DMS153 treated with DMSO at 0.1 percent for 48 hours (cell line): Measurements from ENCODE around the gene B4GALT5.
"Not testable (repeated sequence)": the region's sequence is repeated elsewhere in the genome, so short reads cannot be mapped to it uniquely, and the experiment has no call there.

ENCODE experiments used
- DNase-seq: peaks from one replicate; lab custom pipeline; 2025; ENCODE audit not compliant: unreplicated experiment; lab: John Stamatoyannopoulos, UW

Gene B4GALT5, protein sequence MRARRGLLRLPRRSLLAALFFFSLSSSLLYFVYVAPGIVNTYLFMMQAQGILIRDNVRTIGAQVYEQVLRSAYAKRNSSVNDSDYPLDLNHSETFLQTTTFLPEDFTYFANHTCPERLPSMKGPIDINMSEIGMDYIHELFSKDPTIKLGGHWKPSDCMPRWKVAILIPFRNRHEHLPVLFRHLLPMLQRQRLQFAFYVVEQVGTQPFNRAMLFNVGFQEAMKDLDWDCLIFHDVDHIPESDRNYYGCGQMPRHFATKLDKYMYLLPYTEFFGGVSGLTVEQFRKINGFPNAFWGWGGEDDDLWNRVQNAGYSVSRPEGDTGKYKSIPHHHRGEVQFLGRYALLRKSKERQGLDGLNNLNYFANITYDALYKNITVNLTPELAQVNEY

DNA sequence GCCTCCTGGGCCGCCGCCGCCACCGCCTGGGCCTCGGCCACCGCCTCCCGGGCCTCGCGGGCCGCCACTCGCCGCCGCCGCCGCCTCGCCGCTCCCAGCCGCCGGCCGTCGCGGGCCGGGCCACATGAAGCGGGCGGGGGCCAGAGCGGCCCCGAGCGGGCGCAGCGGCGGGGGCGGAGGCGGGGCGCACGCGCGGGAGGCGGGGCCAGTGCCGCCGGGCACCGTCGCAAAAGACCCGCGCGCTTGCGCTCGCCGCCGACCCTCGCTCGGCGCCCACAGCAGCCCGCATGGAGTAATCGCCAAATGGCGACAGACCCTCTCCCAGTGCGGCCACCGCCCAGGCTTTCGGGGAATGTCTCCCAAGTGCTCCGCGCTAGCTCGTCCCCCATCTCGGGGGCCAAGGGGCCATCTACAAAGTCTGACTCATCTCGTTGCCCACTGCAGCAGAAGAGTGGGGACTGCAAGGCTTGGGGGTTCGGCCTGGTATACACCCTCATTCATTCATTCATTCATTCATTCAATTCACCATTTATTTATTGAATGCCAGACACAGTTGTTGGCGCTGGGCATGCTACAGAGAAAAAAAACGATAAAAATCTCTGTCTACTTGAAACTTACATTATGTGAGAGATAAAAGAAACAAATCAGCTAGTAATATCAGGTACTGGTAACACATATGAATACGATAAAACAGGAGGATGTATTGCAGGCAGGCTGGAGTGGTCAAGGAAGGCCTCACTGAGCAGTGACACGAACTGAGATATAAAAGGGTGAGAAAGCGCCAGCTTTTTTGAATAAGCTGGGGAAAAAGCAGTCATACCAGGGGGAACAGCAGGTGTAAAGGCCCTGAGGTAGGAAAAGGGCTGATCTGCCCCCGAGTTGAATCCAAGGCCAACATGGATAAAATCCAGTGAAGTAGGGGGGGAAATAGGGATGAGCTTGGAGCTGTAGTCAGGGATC lies at the start of gene B4GALT5:
Gene B4GALT5, minus strand, starts transcription at position 126 of the 960 bp plus-strand sequence. CDS start 188 bp downstream, outside the sequence.
- no peak for DNase-seq

DNA sequence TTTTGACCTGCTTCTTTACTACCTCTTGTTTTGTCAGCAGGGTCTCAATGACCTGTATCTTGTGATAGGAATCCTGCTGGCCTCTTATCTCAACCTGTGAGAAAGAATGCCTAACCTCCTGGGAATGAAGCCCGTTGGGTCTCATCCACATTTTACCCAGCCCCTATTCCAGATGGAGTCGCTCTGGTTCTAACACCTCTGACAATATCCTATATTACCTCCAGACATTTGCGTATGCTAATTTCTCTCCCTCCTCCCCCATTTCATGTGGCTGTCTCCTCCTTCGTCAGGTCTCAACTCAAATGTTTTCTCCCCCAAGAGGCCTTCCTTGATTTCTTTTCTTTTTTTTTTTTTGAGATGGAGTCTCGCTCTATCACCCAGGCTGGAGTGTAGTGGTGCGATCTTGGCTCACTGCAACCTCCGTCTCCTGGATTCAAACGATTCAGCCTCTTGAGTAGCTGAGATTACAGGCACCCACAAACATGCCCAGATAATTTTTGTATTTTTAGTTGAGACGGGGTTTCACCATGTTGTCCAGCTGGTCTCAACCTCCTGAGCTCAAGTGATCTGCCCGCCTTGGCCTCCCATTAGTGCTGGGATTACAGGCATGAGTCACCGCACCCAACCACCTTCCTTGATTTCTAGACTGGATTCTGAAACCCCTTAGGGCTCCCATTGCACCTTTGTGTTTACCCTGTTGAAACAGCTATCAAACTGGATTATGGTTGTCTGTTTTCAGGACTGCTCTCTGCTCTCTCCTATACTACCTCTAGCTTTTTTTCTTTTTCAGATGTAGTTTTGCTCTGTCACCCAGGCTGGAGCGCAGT lies 49.5 kb upstream of the B4GALT5 start:
- no peak for DNase-seq

DNA sequence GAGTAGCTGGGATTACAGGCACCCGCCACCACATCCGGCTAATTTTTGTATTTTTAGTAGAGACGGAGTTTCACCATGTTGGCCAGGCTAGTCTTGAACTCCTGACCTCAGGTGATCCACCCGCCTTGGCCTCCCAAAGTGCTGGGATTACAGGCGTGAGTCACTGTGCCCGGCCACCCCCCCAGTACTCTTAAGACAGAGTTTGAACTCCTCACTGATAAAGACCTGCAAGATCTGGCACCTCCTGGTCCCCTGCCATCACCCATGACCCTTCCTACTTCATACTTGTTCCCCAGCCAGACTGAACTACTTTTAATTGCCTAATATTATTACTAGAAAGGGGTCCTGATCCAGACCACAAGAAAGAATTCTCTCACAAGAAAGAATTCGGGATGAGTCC lies 48.2 kb upstream of the B4GALT5 start:
- DNase-seq: not testable (repeated sequence)

DNA sequence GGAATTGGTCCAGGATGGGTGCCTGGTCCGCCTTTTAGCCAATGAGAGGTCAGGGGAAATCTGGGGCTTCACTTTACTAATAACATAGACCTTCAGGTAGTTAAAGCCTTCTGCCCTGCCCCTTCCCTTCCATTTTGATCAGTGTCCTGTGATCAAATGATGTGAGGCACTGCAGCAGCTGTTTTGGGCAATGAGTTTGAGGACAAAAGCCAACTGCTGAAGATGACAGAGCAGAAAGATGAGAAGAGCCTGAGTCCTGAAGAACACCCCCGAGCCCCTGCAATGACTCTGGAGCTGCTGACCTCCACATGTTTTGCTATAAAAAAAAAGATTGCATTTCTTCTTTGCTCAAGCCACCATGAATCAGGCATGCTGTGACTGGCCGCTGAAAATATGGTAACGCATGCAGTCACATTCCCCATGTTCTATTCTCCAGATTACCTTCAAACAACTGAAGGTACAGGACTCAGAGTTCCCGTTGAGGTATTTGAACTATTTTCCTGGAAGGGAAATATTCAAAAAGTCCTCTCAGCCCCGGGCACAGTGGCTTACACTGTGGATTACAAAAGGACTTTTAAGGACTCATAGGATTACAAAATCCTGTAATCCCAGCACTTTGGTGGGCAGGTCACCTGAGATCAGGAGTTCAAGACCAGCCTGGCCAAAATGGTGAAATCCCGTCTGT lies 45.7 kb upstream of the B4GALT5 start:
- no peak for DNase-seq

DNA sequence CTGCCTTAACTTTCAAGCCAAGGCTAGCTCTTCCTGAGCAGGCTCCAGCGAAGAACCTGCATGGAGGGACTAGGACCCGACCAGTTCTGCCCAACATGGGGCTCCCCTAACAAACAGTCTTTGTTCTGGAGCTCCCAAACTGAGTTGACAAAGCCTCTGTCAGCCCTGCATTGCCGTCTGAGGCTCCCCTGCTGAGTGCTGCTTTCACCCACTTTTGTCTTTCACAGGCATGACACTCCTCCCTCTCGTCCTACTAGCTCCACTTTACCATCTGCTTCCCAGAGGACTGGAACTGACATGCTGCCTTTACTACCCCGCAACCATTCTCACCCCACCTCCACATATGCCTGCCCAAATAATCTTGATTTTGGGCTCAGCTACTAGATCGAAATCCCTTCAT lies 45.1 kb upstream of the B4GALT5 start:
- no peak for DNase-seq

DNA sequence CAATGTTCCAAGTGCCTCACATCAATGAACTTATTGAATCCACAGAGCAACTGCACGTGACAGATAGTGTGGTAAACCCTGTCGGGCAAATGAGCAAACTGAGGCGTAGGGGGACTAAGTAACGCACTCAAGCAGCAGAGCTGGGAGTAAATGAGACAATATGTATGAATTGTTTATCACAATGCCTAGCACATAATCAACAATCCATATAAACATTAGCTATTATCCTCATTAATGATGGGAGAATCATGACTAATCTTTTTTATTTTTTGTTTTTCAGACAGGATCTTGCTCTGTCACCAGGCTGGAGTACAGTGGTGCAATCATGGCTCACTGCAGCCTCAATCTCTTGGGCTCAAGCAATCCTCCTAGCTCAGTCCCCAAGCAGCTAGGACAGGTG lies 43.9 kb upstream of the B4GALT5 start:
- DNase-seq: no peak

DNA sequence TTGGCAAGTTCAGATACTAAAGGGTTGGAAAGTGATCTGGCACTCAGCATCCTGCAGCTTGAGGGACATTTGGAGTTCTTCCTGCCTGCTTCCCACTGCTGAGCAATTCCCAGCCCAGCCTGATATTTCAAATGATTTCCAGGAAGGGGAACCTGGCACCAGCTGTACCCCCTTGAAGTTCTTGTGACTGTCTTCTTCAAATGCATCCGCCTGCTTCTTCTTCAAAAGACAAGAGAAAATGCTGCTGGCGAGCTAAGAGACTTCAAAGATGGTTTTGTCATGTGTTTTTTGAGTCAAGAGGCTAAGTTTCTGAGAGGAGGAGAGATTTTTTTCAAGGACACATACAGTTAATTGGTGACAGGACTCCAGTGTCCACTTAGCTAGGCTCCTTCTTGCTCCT lies 42.6 kb upstream of the B4GALT5 start:
- DNase-seq: no peak

DNA sequence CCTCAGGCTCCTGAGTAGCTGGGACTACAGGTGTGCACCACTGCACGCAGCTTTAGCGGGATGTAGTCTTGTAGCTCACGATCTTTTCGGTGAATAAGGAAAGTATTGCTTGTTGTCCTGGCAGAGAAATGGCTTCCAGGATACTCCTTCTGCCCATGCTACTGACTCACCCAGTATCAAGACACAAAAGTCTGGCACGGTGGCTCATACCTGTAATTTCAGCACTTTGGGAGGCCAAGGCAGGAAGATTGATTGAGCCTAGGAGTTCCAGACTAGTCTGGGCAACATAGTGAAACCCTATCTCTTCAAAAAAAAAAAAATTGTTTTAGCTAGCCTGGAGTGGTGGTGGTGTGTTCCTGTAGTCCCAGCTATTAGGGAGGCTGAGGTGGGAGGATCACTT lies 40.9 kb upstream of the B4GALT5 start:
- no peak for DNase-seq

DNA sequence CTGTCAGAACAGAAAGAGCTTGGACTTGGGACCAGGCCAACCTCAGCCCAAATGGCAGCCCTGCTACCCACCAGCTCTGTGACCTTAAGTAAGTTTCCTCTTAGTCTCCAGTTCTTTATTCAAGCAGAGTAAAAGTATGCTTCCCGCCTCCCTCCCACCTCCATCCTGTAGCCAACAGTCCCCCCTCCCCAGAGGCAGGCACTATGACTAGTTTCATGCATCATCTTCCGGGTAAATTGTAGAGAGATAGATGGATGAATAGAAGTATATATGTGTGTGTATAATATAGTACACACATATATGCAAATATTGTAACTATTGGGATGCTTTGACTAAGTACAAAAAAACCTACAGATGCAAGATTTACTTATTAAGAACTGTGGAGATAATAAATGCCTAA lies 39.5 kb upstream of the B4GALT5 start:
- no peak for DNase-seq

DNA sequence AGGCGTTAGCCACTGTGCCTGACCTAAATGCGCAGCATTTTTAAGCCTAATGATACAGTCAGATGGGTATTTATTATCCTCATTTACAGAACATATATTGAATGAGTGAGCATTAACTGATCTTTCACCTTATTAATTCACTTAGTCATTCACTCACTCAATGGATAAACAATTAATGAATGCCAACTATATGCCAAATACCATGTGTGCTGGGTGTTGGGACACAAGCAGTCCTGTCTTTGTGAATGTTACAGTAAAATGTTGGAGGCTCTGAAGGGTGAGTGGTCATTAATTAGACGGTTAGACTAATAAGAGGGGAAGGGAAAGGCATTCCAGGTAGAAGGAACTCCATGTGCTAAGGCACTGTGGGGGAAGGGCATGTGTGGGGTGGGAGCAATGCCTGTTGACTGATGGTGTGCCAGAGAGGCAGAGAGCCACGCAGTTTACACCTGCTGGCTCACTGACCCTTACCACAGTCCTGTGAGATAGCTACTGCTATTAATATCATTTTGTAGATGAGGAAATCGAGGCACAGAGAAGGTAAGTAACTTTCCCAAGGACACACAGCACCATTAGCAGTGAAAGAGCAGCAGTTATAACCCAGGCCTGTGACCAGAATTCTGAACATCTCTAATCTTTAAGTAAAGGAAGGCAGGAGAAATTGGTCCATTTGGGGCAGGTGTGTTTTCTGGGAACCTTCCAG lies 38.7 kb upstream of the B4GALT5 start:
- no peak for DNase-seq

DNA sequence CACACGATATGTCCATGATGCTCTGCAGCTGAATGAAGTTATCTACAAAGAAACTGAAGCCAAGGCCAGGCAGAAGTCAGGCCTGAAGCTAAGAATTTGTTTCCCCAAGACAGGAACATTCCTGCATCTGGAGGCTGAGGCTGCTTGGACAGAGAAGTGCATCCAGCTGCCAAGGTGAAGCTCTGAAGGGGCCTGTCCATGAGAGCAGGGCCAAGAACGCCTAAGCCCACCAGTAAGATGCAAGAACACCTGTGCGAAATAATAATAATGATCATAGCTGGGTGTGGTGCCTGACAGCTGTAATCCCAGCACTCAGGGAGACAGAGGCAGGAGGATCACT lies 37.7 kb upstream of the B4GALT5 start:
- DNase-seq: no peak

DNA sequence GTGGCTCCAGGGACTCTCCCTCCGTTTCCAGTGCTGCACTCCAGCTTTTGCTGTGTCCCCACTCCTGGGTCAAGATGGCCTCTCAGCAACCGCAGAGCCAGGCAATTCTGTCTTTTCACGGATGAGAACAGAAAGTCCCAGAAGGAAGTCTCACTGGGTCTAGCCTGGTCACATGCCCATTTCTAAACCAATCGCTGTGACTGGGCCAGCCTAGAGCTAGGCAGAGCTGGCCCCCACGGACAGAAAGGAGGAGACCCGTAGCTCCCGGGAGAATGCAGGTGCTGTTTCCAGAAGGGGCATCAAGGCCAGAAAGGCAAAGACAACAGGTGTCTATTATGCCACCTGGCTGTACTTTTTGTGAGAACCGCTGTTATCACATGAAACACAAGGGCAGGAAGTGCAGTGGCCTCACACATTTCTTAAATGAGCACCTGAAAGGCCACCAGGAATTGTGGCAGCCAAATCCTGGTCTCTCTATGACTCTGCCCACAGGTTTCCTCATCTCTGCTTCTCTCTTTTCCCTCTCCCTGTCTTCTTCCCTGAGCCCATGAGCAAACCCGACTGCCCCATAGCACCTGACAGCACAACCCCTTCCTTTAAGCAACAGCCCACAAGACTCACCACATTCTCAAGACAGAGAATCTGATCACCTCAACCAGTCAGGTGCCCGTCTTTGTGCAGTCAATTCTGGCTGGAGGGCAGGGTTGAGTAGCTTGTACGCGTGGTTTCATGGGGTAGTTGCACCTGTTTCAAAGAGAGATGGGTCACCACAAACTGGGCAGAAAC lies 37.1 kb upstream of the B4GALT5 start:
- DNase-seq: no peak

DNA sequence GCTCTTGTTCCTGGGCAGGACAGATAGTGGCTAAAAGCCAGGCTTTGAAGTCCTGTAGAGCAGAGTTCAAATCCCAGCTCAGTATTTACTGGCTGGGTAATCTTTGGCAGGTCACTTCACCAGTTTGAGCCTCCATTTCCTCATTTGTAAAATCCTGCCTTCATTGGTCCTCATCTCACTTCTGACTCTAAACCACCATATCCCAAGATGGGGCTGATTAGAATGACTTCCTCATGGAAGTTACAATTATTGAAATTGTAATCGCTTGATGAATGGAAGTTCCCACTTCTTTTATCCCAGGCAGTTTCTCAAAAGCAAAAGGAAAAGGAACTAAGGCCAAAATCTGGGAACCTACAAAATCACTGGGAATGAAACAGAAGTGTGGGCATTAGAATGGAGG lies 35.9 kb upstream of the B4GALT5 start:
- no peak for DNase-seq

DNA sequence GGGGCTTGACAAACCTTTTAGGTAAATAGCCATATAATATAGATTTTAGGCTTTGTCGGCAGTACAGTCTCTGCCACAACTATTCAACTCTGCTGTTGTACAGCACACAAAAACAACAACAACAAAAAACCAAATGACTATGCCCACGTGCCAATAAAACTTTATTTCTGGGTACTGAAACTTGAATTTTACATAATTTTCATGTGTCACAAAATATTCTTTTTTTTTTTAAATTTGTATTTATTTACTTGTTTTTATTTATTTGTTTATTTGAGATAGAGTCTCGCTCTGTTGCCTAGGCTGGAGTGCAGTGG lies 34.8 kb upstream of the B4GALT5 start:
- DNase-seq: no peak

DNA sequence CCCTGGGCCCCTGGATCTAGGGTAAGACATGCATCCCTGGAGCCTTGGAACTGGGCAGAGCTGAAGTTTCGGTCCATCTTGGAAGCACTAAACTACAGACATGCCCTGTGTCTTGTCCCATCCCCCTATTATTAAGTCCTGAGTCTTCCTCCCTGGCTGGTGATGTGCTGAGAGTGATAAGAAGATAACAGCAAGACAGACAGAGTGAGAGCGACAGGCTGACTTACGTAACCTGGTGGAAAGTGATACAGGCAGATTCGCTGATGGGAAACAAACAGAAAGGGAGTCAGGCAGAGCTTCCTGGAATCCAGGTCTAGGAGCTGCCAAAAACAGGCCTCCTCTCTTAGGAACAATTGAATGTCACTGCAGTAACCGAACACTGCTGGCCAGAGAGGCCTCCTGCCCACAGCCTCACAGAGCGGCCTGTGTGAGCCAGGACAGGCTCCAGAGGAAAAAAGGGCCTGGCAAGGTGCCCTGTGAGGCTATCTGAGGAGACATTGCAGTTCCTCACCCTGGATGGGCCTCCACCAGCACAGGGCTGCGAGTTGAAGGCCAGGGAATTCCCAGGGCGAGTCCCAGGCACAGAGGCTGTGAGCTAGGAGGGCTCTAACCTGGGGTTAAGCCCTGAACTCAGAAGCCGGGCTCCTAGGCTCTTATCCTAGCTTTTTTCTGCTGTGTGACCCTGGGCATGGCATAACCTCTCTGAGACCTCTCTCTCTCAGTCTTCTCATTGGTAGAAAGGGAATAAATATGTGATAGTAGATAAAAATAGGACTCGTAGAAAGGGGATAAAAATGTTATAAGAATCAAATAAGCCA lies 34.2 kb upstream of the B4GALT5 start:
- DNase-seq: no peak

DNA sequence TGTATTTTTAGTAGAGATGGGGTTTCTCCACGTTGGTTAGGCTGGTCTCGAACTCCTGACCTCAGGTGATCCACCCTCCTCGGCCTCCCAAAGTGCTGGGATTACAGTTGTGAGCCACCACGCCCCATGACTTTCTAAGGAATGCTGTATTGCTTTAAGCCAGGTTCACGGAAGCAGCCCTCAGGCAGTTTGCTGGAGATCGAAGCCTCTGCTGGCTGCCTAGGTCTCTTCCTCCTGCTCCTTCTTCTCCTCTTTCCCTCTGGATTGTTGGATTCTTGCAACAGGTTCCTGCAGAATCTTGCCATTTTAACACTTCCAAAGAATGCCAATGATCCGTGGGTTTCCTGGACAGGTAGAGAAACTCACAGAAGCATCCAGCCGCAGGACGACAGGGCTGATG lies 29.3 kb upstream of the B4GALT5 start:
- DNase-seq: no peak

DNA sequence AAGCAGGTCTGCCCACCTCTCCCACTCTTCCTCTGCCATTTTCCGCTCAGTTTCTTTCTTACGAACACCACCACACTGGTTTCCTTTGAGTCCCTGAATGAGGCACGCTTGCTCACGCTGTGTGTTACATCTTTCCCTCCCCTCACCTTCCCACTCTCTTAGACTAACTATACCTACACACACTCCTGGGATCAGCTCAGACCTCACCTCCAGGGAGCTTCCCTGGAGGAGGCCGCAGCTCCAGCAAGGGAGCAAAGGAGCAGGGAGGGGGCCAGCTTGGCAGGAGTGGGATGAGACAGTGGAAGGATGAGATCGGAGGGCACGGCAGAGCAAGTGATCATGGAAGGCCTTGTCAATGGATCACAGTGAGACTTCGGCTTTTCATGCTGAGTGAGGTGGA lies 28.3 kb upstream of the B4GALT5 start:
- DNase-seq: no peak

DNA sequence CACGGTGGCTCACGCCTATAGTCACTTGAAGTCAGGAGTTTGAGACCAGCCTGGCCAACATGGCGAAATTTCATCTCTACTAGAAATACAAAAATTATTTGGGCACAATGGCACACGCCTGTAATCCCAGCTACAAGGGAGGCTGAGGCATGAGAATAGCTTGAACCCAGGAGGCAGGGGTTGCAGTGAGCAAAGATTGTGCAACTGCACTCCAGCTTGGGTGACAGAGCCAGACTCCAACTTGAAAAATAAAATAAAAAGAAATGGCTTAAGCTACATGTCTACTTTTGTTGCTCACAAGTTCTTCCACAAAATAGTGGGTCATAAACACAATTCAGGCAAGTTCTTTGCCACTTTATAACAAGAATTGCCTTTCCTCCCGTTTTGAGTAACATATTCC lies 27.1 kb upstream of the B4GALT5 start:
- DNase-seq: no peak

DNA sequence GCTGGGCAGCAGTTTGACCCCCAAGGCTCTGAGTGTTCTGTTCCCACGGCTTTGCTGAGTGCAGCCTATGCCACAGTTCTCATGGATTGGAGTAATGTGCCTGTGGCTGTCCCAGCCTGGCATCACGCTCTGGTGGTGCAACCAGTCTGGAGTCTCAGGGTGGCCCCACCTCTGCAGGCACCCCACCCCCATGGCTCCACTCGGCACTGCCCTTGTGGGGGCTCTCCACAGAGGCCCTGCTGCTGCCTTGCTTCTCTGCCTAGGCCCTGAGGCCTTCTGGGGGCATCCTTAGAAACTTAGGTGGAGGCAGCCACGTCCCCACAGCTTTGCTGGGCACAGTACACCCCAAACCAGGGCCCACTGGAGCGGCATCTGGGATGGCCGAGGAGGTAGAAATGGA lies 25.4 kb upstream of the B4GALT5 start:
- DNase-seq: no peak
